HepG2 (cell line): ENCODE results near the gene SHPK. TPM values are rescaled to one million over a fixed set of nuclear protein-coding genes. Genes with fewer than 3 reads are reported as not detected.
A peak's percentile ranks its signal among the peaks of the same experiment; 100 is the strongest.

Experiments used
- ARID4A ChIP-seq: sonication (generic); formaldehyde crosslinking; IDR thresholded peaks from 2 replicates; pipeline ENCODE4 v1.5.0; 2020; ENCODE audit warnings: mild to moderate bottlenecking, missing genetic modification reagents, borderline replicate concordance
- ELF4 ChIP-seq: sonication (generic); formaldehyde crosslinking; IDR thresholded peaks from 2 replicates; pipeline ENCODE4 v1.5.0; 2020; ENCODE audit warnings: missing genetic modification reagents, mild to moderate bottlenecking, moderate library complexity, borderline replicate concordance
- IRX3 ChIP-seq: sonication (generic); formaldehyde crosslinking; IDR thresholded peaks from 2 replicates; pipeline ENCODE4 v1.8.1; 2023; ENCODE audit warnings: mild to moderate bottlenecking, low read depth, missing genetic modification reagents, borderline replicate concordance
- ISL2 ChIP-seq: sonication (generic); formaldehyde crosslinking; IDR thresholded peaks from 2 replicates; pipeline ENCODE4 v1.5.0; 2020; ENCODE audit warnings: missing genetic modification reagents
- NFE2L2 ChIP-seq: fragments of 150-350 bp; IDR thresholded peaks from 2 replicates; pipeline ENCODE4 v1.6.1; 2014; ENCODE audit warnings: low read length
- SNAPC4 ChIP-seq: sonication (generic); formaldehyde crosslinking; IDR thresholded peaks from 2 replicates; pipeline ENCODE4 v1.4.0; 2020; ENCODE audit warnings: mild to moderate bottlenecking, missing genetic modification reagents
- STAT6 ChIP-seq: sonication (generic); formaldehyde crosslinking; IDR thresholded peaks from 2 replicates; pipeline ENCODE4 v1.4.0; 2020; ENCODE audit warnings: missing genetic modification reagents, mild to moderate bottlenecking, borderline replicate concordance
- TBL1XR1 ChIP-seq: fragments of 150-350 bp; IDR thresholded peaks from 2 replicates; pipeline ENCODE4 v1.6.1; 2014; ENCODE audit warnings: borderline replicate concordance, low read length; ENCODE audit not compliant: partially characterized antibody
- TBX3 ChIP-seq: fragments of 450-650 bp; IDR thresholded peaks from 2 replicates; pipeline ENCODE4 v1.6.1; 2017; ENCODE audit warnings: antibody characterized with exemption, mild to moderate bottlenecking, inconsistent platforms, borderline replicate concordance
- ZBTB42 ChIP-seq: sonication (generic); formaldehyde crosslinking; IDR thresholded peaks from 2 replicates; pipeline ENCODE4 v1.5.0; 2020; ENCODE audit warnings: mild to moderate bottlenecking, missing genetic modification reagents
- ZMYM4 ChIP-seq: sonication (generic); formaldehyde crosslinking; IDR thresholded peaks from 2 replicates; pipeline ENCODE4 v1.8.1; 2023; ENCODE audit warnings: mild to moderate bottlenecking, missing genetic modification reagents
- ZNF33B ChIP-seq: sonication (generic); formaldehyde crosslinking; IDR thresholded peaks from 2 replicates; pipeline ENCODE4 v1.5.1; 2020; ENCODE audit warnings: mild to moderate bottlenecking, missing genetic modification reagents
- ZNF639 ChIP-seq: conservative IDR thresholded peaks from 2 replicates; pipeline ENCODE4 v1.6.1; 2018; ENCODE audit warnings: missing genetic modification reagents
- ZNF720 ChIP-seq: sonication (generic); formaldehyde crosslinking; IDR thresholded peaks from 2 replicates; pipeline ENCODE4 v1.4.0; 2020; ENCODE audit warnings: missing genetic modification reagents
- polyA plus RNA-seq, 8 experiments: library from polyadenylated mRNA; depleted of rRNA in 3 of 8; stranded (reverse) in 7 of 8; unstranded in 1 of 8; fragments of >200 nt; fragmentation: Illumina TruSeq in 4 of 8; extraction: Trizol in 4 of 8; gene quantifications; 2 replicates each; pipeline versions ENCODE4 v1.2.1 to v1.2.3, GENCODE V29; 2011 to 2016; ENCODE audit warnings: low read depth in 4 of 8, missing spikeins in 1 of 8, mixed read lengths in 1 of 8; ENCODE audit not compliant: insufficient read depth in 1 of 8
- total RNA-seq, 5 experiments: library from RNA; depleted of rRNA; stranded (reverse); fragments of >200 nt; fragmentation: Illumina TruSeq; extraction: Trizol; gene quantifications; 2 replicates each; pipeline ENCODE4 v1.2.3, GENCODE V29; 2016; ENCODE audit warnings: low read depth in 1 of 5

Gene SHPK
- total and polyA plus RNA-seq, 2 of the 13 experiments (the other 11 are each of a cell fraction or from before 2014, with no cell fraction given), result 16.2 to 30.9 TPM

- no peak for TF ChIP-seq TBX3
- TF ChIP-seq ELF4 (CRISPR knock-in tag), result peak; percentile 77; the same call in 1 of the 2 replicates
- TF ChIP-seq SNAPC4 (CRISPR knock-in tag), result no peak
- 0 out of 2 replicates have a peak, but pooled peaks have one; percentile 28 for TF ChIP-seq STAT6 (CRISPR knock-in tag)
- TF ChIP-seq TBL1XR1, result no peak
- TF ChIP-seq ZNF639, result no peak
- TF ChIP-seq NFE2L2, result no peak
- no peak for TF ChIP-seq ZNF720 (CRISPR knock-in tag)
- 0 out of 2 replicates have a peak, but pooled peaks have one; percentile 29 for TF ChIP-seq ISL2 (CRISPR knock-in tag)
- no peak; the same call in 1 of the 2 replicates for TF ChIP-seq ARID4A
- TF ChIP-seq IRX3, result no peak
- peak; percentile 70 for TF ChIP-seq ZNF33B (CRISPR knock-in tag)
- 0 out of 2 replicates have a peak, but pooled peaks have one; percentile 67 for TF ChIP-seq ZBTB42
- TF ChIP-seq ZMYM4 (CRISPR knock-in tag), result peak; percentile 24; the same call in 1 of the 2 replicates
Observed at GRCh38 chr17:3667366-3668278, 31.6 kb upstream of the SHPK start (continued).
